Activated CD8-positive, alpha-beta memory T cell treated with anti-CD3 and anti-CD28 coated beads, Interleukin-2, amount 50 U/mL, for 4 hours (primary cell): Measurements from ENCODE around the gene EMC1.
A peak's percentile ranks its signal among the peaks of the same experiment; 100 is the strongest.

Source experiments
- DNase-seq: peaks from one replicate; pipeline ENCODE4 v3.0.0-alpha.2; 2020

Gene EMC1

DNA sequence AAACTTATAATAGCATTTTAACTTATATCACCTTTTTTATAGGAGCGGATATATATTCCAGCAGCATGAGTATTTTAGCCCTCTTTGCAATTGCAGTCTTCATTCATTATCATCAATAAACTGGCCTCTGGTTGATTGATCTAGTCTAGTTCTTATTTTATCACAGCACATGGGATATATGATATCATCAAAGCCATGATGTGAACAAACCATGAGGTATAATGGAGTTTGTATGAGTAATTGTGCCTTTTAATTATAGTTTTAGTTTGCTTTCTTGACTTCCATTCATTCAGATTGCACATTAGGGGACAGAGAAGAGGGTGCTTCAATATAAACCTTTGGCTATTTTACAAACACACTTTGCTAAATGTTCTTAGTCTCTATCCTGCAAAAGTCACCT, 37.7 kb downstream of the EMC1 start:
- no peak for DNase-seq

- no peak for DNase-seq
Measured at GRCh38 chr1:19212167-19212566, 39.2 kb downstream of the EMC1 start.

DNA sequence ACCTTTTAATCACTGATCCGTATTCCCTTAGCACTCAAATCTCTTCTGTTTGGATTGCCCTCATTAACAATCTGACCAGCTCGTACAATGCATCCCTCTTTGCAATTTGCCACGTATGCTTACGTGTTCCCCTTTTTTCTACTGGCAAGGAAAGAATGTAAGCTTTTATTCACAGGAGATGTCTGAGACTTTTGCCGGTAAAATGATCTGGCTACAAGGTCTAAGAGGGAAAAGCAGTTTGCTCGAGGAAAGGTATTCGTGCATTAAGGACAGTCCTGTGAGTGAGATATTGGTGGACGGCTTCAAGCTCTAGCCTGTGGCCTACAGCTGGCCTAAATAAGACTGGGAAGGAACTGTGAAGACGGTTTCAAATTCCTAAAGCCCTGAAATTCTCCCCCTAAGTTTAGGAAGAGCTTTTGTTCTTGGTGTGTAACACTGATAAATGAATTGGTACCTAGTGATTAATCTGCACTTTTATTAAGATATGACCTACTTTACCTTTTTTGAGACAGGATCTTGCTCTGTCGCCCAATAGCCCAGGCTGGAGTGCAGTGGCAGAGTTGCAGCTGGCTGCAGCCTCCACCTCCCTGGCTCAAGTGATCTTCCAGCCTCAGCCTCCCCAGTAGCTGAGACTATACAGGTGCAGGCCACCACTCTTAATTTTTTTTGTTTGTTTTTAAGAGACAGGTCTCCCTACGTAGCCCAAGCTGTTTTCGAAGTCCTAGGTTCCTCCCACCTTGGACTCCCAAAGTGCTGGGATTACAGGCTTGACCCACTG, 40.4 kb downstream of the EMC1 start:
- no peak for DNase-seq

DNA sequence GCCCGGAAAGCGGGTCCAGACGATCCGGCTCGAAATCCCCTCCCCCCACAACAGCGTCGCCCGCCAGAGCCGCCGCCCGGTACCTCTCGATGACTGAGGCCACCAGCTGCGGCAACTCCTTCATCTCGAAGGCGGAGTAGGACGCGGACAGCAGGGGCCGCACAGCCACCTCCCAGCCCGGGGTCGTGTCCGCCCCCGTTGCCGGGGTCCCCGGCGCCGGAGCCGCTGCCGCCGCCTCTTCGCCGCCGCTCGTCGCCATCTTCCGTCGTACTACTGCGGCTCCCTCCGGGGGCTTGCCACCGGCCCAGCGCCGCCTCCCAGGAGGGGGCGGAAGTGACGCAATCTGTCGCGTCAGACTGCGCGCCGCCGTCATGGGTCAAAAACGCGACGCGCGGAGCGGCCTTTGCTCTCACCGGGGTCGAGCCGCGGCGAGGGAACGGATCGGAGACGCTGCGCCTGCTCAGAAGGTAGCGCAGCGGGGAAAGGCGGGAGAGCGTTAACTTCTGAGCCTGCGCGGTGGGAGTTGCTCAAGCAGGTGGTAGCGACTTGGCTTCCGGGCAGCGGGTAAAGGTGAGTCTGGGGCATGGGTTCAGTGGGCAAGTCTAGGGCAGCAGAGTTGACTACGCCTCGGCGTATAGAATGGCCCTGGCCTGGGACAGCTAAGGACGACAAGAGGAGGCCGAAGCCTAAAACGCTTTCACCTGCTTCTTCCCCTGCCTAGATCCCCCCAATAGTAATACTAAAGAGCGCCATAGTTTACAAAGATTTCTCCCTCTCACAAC, 41.1 kb downstream of the EMC1 start, which contains the start of gene UBR4:
UBR4 (minus strand) TSS at position 277 of the 782 bp plus-strand sequence; CDS start at position 259, 18 bp downstream.
- peak; percentile 97 for DNase-seq

- DNase-seq: no peak
Measured at GRCh38 chr1:19209439-19209989, 41.8 kb downstream of the EMC1 start.

DNA sequence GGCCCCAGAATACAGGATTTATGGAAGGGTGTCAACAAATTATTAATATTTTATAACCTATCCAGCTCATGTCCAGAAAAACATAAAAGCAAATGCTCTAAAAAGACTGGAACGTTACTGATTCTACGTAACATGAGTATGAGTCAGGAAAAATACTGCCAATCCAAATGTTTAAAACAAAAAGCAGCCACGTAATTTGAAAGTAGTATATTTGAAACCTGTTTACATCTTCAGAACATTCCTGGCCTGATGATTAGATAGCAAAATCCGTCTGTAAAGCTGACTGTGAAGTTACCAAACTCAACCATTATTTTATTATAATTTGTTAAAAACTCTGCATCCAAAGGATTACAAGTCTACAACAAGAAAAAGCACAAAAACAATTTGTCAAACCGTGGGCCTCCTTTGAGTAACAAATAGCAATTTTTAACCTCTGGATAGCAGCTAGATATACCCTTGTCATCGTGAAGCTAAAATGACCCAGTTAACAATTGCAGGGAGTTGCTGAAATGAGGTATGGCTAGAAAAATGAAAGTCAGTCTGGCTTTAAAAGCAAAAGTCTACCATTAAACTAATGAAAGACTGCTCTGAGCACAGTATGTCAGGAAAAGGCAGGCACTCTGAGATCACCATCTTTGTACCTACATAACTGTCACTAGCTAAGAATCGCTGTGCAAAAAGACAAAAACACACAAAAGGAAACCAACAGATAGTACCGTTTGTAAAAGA, 42.5 kb downstream of the EMC1 start:
- no peak for DNase-seq

GRCh38 chr1:19206947-19207346, 44.4 kb downstream of the EMC1 start:
- no peak for DNase-seq

DNA sequence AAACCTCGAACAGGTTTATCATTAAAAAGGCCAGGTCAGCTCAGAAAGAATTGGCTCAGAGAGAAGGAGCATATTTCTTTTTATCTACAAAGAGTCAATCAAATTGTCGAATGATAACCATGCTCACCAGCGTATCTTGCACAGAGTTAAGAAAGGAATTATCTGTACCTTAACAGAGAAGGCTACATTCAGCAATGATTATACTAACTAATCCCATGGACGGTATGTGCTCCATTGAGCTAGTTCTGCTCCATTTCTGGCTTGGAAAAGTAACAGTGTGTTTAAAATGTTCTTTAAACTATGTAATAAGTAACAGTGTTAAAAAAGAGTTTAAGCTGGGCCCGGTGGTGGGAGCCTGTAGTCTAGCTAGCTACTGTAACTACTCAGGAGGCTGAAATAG, 45.5 kb downstream of the EMC1 start:
- no peak for DNase-seq

DNA sequence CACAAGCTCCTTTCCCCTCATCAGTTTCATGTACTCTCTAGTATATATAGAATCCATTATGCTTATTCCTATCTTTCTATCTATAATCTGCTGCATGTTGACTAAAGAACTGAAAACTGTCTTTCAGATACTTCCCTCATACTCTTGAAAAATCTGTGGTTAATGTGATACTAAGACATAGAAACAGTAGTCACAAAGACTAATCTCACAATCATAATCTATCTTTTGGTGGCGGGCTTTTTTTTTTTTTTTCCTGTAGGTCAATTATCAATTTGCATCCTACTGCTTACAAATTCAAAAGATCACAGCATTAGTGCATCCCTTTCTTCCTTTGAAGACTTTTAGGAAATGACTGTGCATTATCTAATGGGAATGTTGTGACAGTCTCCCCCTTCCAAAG, 45.9 kb downstream of the EMC1 start:
- DNase-seq: no peak

GRCh38 chr1:19204446-19205266, 46.7 kb downstream of the EMC1 start:
- no peak for DNase-seq

DNA sequence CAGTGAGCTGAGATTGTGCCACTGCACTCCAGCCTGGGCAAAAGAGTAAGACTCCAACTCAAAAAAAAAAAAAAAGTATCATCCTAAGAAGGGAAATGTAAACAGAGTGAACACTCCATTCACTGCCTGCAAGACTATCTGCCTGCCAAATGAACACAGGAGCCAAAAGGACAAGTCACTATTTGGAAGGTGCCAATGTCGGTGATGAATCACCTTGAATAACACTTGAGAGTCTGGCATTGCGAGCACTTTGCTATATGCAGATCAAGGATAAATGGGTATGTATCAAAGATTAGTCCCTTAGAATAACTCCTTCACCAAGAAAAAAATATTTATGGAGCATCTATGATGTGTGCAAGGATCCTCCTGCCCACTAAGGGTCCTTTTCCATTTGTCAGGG, 47.9 kb downstream of the EMC1 start:
- DNase-seq: no peak

- no peak for DNase-seq
Measured at GRCh38 chr1:19202396-19202795, 48.9 kb downstream of the EMC1 start.

- DNase-seq: no peak
Measured at GRCh38 chr1:19199969-19200604, 51.2 kb downstream of the EMC1 start.

GRCh38 chr1:19199329-19199968, 51.9 kb downstream of the EMC1 start:
- no peak for DNase-seq

DNA sequence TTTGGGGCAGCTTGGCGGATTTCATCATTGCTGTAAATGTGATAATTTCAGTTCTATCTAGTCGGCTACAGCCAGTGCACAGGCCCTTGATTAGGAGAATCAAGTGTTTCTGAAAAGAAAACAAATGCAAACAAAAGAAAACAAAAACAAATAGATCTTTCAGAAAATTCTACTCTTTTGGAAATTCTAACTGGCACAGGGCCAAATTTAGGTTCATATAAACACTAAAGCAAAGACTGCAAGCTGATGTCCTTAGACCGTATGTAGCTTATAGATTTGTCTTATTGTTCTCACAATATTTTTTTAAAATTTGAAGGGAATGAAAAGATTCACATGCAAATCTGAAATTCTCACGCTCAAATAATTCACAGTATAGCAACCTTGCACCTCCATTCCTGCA, 52.5 kb downstream of the EMC1 start:
- no peak for DNase-seq

GRCh38 chr1:19197845-19198244, 53.5 kb downstream of the EMC1 start:
- DNase-seq: no peak

GRCh38 chr1:19196331-19196730, 55.0 kb downstream of the EMC1 start:
- no peak for DNase-seq

GRCh38 chr1:19193004-19193403, 58.3 kb downstream of the EMC1 start:
- no peak for DNase-seq

- no peak for DNase-seq
Measured at GRCh38 chr1:19191811-19192210, 59.5 kb downstream of the EMC1 start.

GRCh38 chr1:19190468-19190867, 60.9 kb downstream of the EMC1 start:
- no peak for DNase-seq

- no peak for DNase-seq
Measured at GRCh38 chr1:19189270-19189669, 62.1 kb downstream of the EMC1 start.
